MV-4-11 (cell line): ENCODE data around the gene HIVEP1.
A peak's percentile ranks its signal among the peaks of the same experiment; 100 is the strongest.

Source experiments
- DNase-seq: peaks from one replicate; lab custom pipeline; 2025; lab: John Stamatoyannopoulos, UW

Gene HIVEP1

GRCh38 chr6:12020187-12020791 is 8.2 kb downstream of the HIVEP1 start:
- no peak for DNase-seq

DNA sequence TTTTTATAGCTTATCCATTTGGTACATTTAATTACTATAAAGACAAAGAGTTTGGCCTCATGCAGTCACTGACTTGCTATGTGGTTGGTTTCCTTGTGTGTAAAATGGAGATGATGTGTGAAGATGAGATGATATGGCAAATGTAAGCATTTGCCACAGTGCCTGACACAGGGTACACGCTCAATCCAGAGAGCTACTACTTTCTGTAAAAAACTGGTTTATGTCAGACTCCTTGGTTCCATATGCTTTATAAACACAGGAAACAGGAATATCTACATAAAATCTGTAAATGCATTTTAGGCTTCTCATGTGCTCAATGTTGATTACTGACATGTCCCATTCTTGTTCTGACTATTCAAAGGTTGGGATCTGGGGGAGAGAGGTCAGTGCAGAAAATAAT is 10.4 kb downstream of the HIVEP1 start:
- no peak for DNase-seq

- no peak for DNase-seq
Measured at GRCh38 chr6:12022953-12023388, 10.9 kb downstream of the HIVEP1 start.

DNA sequence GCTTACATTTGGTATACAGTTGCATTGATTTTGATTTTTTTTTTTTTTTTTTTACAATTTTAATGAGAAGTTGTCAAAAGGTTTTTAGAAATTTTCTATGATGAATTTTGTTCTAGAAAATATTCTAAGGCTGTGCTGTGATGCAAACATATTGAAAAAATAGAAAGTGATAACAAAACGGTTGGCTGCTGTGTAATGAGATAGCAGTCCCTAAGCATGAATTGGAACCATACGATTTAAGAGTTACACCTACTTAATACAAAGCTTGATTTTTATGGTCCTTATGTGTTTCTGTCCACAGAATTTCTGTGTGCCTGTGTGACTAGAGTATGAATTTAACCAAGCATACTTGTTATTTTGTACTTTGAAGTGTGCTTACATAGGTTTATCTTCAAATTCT is 12.1 kb downstream of the HIVEP1 start:
- no peak for DNase-seq

GRCh38 chr6:12024699-12025434 is 12.8 kb downstream of the HIVEP1 start:
- DNase-seq: no peak

DNA sequence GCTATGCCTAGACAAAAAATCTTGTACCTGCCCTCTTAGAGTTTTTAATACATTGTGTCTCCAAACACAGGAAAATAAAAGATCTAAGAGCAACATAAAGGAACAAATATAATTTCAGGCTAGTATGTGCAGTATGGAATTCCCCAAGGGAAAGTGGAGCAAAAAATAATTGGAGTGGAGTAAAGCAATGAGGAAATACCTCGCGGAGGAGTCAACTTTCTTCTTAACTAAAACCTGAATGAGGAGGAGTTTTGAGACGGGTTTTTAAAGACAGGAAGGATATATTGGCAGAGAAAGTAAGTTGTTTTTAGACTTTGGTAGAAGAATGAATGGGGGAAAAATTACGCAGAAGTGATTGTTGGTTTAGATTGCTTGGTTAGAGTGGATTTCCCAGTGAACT is 14.0 kb downstream of the HIVEP1 start:
- peak; percentile 9 for DNase-seq

DNA sequence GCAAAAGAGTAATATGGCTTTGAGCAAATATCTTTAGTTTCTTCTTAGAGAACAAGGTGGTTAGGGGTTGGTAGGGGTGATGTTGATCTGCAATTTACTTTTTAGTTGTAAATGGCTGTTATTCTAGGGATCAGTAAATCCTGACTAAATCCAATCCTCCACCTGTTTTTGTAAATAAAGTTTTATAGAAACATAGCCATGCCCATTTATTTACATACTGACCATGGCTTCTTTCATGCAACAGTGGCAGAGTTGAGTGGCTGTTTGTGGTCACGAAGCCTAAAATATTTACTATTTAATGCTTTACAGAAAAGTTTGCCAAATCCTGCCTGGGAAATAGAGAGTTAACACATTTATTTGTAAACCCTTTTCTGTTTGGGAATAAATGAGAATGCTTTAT is 14.7 kb downstream of the HIVEP1 start:
- no peak for DNase-seq

DNA sequence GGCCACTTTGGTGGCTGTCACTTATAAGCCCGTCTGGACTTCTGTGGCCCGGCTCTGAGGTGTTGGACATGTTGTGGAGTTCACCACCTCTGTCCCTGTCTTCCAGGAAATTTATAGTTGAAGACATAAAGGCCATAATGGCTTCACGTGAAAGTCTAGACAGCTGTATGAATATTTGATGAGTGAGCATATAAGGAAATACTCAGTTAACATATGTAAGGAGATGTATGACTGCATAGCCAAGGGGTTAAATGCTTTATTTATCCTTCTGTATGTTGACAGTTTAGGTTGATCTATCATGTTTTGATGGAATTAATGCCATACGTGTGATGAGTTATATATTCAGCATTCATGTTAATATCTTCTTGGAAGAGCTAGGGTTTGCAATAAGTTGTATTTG is 16.1 kb downstream of the HIVEP1 start:
- DNase-seq: no peak

- DNase-seq: no peak
Measured at GRCh38 chr6:12029979-12030737, 18.0 kb downstream of the HIVEP1 start.

DNA sequence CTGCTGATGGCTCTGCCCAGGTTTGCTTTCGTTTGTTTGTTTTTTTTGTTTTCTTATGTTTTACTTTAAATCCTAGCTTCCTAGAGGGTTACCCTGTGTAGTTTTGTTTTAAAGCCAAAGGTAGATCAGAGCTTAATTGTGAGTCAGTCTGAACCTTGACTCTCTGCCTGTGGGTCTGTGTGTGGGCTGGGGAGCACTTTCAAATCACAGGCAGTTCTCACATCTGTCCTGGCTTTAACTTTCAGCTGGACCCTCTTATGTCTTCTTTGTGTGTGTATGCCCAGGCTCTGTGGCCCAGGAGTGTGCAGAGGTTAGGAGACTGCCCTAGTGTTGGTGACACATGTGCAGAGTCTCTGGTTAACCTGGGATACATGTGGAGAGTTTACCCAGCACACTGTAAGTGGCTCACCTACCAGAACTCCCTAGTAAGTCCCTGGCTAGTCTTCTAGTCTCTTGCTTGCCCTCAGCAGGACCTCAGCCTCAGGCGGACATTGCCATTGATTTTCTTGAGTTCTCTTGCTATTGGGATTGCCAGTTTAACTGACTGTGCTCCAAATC is 19.0 kb downstream of the HIVEP1 start:
- DNase-seq: no peak

DNA sequence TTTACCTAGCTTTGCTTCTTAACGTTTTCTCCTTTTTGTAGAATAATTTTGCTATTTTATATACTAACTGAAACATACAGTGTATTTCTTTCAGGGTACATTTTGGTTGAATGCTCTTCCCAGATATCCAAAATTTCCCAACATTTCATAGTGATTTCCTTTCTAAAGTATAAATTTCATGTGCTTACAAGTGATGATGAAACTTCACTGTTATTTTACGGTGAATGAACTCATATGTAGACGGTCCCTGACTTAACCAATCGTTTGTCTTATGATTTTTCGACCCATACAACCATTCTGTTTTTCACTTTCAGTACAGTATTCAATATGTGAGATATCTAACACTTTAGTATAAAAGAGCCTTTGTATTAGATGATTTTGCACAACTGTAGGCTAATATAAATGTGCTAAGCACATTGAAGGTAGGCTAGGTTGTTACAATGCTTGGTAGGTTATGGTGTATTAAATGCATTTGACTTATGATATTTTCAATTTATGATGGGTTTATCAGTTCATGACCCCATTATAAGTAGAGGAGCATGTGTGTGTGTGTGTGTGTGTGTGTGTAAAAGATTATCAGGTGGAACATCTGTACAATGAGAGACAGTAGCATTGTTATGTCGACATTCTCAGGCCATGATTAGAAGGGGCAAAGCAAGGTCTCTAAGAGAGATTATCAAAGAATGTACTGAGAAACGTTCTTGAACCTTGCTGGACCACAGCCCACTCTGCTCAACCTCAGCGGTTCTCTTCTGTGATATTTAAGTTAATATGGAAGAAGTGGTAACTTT is 20.9 kb downstream of the HIVEP1 start:
- DNase-seq: no peak

GRCh38 chr6:12033770-12034169 is 21.7 kb downstream of the HIVEP1 start:
- peak; percentile 47 for DNase-seq

- no peak for DNase-seq
Measured at GRCh38 chr6:12034349-12034748, 22.2 kb downstream of the HIVEP1 start.

DNA sequence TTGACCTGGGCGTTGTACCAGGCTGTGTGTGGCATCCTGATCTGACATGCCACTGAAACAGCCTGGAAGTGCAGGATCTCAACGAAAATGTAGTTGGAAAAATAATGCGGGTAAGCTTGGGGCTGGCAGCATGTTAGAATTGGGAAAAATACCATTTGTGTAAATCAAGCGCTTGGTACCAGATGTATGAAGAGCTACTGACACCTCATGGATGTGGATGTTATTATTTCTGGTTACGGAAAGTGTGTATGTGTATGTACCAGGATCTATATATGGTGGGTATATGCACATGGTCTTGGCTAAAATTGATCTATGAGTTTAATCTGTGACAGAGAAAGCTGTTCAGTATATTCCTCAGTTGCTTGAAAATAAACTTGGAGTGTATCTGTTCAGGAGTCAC is 22.7 kb downstream of the HIVEP1 start:
- no peak for DNase-seq

DNA sequence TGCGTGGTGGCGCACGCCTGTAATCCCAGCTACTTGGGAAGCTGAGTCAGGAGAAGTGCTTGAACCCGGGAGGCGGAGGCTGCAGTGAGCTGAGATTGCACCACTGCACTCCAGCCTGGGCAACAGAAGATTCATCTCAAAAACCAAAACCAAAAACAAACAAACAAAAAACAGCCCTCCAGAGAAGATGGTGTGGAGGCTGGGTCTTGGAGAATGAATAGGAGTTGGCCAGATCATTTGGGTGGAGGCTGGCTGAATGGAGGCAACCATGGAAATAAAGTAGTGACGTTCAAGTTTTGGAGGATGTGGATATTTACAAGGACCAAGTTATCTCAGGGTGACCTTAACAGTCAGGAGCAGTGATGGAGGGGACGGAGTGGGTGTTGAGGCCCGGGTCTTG is 24.7 kb downstream of the HIVEP1 start:
- DNase-seq: no peak

DNA sequence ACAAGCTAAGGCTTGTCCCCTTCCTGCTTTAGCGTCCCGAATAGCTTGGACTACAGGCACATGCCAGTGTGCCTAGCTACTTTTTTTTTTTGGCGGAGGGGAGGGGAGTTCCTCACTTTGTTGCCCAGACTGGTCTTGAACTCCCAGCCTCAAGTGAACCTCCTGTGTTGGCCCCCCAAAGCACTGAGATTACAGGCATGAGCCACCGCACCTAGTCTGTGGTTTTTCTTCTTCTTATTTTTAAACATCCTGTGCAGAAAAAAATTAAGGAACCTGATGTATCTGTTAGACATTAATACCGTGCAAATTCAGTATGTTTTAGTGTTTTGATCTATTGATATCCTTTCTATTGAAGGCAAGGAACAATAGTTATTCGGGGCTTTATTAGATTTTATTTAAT is 25.7 kb downstream of the HIVEP1 start:
- DNase-seq: no peak

- DNase-seq: no peak
Measured at GRCh38 chr6:12039540-12040459, 27.7 kb downstream of the HIVEP1 start.

GRCh38 chr6:12047304-12047703 is 35.2 kb downstream of the HIVEP1 start:
- DNase-seq: no peak

- no peak for DNase-seq
Measured at GRCh38 chr6:12047792-12048432, 35.8 kb downstream of the HIVEP1 start.

GRCh38 chr6:12048609-12049008 is 36.5 kb downstream of the HIVEP1 start:
- DNase-seq: no peak
